HepG2 (cell line): ENCODE data around the gene NUP214. TPM values are rescaled to one million over a fixed set of nuclear protein-coding genes. Genes with fewer than 3 reads are reported as not detected.

Source experiments
- EED ChIP-seq: sonication (generic); formaldehyde crosslinking; IDR thresholded peaks from 2 replicates; pipeline ENCODE4 v1.5.0; 2020; ENCODE audit warnings: mild to moderate bottlenecking, missing genetic modification reagents
- HIC2 ChIP-seq: sonication (generic); formaldehyde crosslinking; IDR thresholded peaks from 2 replicates; pipeline ENCODE4 v1.9.0; 2022; ENCODE audit warnings: low read depth, missing genetic modification reagents
- HMGXB4 ChIP-seq, 2 experiments: sonication (generic) in 1 of 2; formaldehyde crosslinking in 1 of 2; IDR thresholded peaks; 2 replicates each; pipeline versions ENCODE4 v1.4.0 to v1.6.1; 2018 to 2020; ENCODE audit warnings: missing genetic modification reagents in 2 of 2, borderline replicate concordance in 1 of 2, low read depth in 1 of 2, mild to moderate bottlenecking in 1 of 2, missing biosample characterization in 1 of 2
- KAT7 ChIP-seq: IDR thresholded peaks from 2 replicates; pipeline ENCODE4 v1.6.1; 2018; ENCODE audit warnings: borderline replicate concordance, missing compliant biosample characterization
- MTA3 ChIP-seq: sonication (generic); formaldehyde crosslinking; IDR thresholded peaks from 2 replicates; pipeline ENCODE4 v1.4.0; 2020; ENCODE audit warnings: missing genetic modification reagents
- MYPOP ChIP-seq: sonication (generic); formaldehyde crosslinking; IDR thresholded peaks from 2 replicates; pipeline ENCODE4 v1.8.1; 2023; ENCODE audit warnings: mild to moderate bottlenecking, moderate library complexity, missing genetic modification reagents
- PCBP1 ChIP-seq: fragments of 200-400 bp; formaldehyde crosslinking; IDR thresholded peaks from 2 replicates; pipeline ENCODE4 v1.6.1; 2017; ENCODE audit warnings: mild to moderate bottlenecking, low read depth, low read length, borderline replicate concordance
- RNF219 ChIP-seq: sonication (generic); formaldehyde crosslinking; IDR thresholded peaks from 2 replicates; pipeline ENCODE4 v1.5.0; 2020; ENCODE audit warnings: mild to moderate bottlenecking, missing genetic modification reagents
- SMARCE1 ChIP-seq: fragments of 450-650 bp; IDR thresholded peaks from 2 replicates; pipeline ENCODE4 v1.6.1; 2017; ENCODE audit warnings: borderline replicate concordance
- STAG1 ChIP-seq: sonication (generic); formaldehyde crosslinking; IDR thresholded peaks from 2 replicates; pipeline ENCODE4 v1.4.0; 2020; ENCODE audit warnings: missing genetic modification reagents
- TBL1XR1 ChIP-seq: fragments of 150-350 bp; IDR thresholded peaks from 2 replicates; pipeline ENCODE4 v1.6.1; 2014; ENCODE audit warnings: borderline replicate concordance, low read length; ENCODE audit not compliant: partially characterized antibody
- THAP7 ChIP-seq: sonication (generic); formaldehyde crosslinking; IDR thresholded peaks from 2 replicates; pipeline ENCODE4 v1.8.1; 2023; ENCODE audit warnings: mild to moderate bottlenecking, missing genetic modification reagents
- ZIK1 ChIP-seq: sonication (generic); formaldehyde crosslinking; IDR thresholded peaks from 2 replicates; pipeline ENCODE4 v1.5.0; 2020; ENCODE audit warnings: mild to moderate bottlenecking, low read depth, missing genetic modification reagents, borderline replicate concordance
- ZKSCAN1 ChIP-seq: fragments of 150-350 bp; IDR thresholded peaks from 2 replicates; pipeline ENCODE4 v1.6.1; 2014; ENCODE audit warnings: low read length
- ZNF503 ChIP-seq: sonication (generic); formaldehyde crosslinking; IDR thresholded peaks from 2 replicates; pipeline ENCODE4 v1.4.0; 2020; ENCODE audit warnings: missing genetic modification reagents
- ZNF703 ChIP-seq: sonication (generic); formaldehyde crosslinking; IDR thresholded peaks from 2 replicates; pipeline ENCODE4 v1.5.1; 2020; ENCODE audit warnings: missing genetic modification reagents, mild to moderate bottlenecking, moderate library complexity, borderline replicate concordance
- ZNF768 ChIP-seq: sonication (generic); formaldehyde crosslinking; IDR thresholded peaks from 2 replicates; pipeline ENCODE4 v1.4.0; 2020; ENCODE audit warnings: missing genetic modification reagents
- ZSCAN30 ChIP-seq: sonication (generic); formaldehyde crosslinking; IDR thresholded peaks from 2 replicates; pipeline ENCODE4 v1.5.0; 2020; ENCODE audit warnings: mild to moderate bottlenecking, missing genetic modification reagents
- polyA plus RNA-seq, 8 experiments: library from polyadenylated mRNA; depleted of rRNA in 3 of 8; stranded (reverse) in 7 of 8; unstranded in 1 of 8; fragments of >200 nt; fragmentation: Illumina TruSeq in 4 of 8; extraction: Trizol in 4 of 8; gene quantifications; 2 replicates each; pipeline versions ENCODE4 v1.2.1 to v1.2.3, GENCODE V29; 2011 to 2016; ENCODE audit warnings: low read depth in 4 of 8, missing spikeins in 1 of 8, mixed read lengths in 1 of 8; ENCODE audit not compliant: insufficient read depth in 1 of 8
- total RNA-seq, 5 experiments: library from RNA; depleted of rRNA; stranded (reverse); fragments of >200 nt; fragmentation: Illumina TruSeq; extraction: Trizol; gene quantifications; 2 replicates each; pipeline ENCODE4 v1.2.3, GENCODE V29; 2016; ENCODE audit warnings: low read depth in 1 of 5

NUP214 gene
- total and polyA plus RNA-seq, 2 of the 13 experiments (the other 11 are each of a cell fraction or from before 2014, with no cell fraction given) = 8.4 to 16.0 TPM

GRCh38 chr9:131078427-131079366, 46.7 kb upstream of the NUP214 start (continued):
- TF ChIP-seq HMGXB4 (CRISPR knock-in tag; IDR thresholded peaks at IDR 0.05; ENCODE audit: borderline replicate concordance in 1 of 2, low read depth in 1 of 2) (no peak), RNF219 (CRISPR knock-in tag) (no peak), MTA3 (CRISPR knock-in tag) (no peak), HIC2 (CRISPR knock-in tag) (no peak), TBL1XR1 (no peak), ZSCAN30 (CRISPR knock-in tag) (0 out of 2 replicates have a peak, but pooled peaks have one; percentile 35), EED (no peak), KAT7 (no peak), ZNF768 (CRISPR knock-in tag) (no peak), ZKSCAN1 (no peak), ZNF703 (CRISPR knock-in tag) (no peak), ZIK1 (CRISPR knock-in tag) (no peak), PCBP1 (no peak), MYPOP (CRISPR knock-in tag) (no peak), THAP7 (CRISPR knock-in tag) (peak; percentile 75; the same call in 1 of the 2 replicates), ZNF503 (CRISPR knock-in tag) (no peak), SMARCE1 (no peak), STAG1 (CRISPR knock-in tag) (no peak)
